EH (cell line): Measurements from ENCODE around the gene MYOCD.

Source experiments
- DNase-seq: peaks from one replicate; pipeline ENCODE4 v3.0.0-alpha.2; 2015; ENCODE audit warnings: low read depth

MYOCD gene

DNA sequence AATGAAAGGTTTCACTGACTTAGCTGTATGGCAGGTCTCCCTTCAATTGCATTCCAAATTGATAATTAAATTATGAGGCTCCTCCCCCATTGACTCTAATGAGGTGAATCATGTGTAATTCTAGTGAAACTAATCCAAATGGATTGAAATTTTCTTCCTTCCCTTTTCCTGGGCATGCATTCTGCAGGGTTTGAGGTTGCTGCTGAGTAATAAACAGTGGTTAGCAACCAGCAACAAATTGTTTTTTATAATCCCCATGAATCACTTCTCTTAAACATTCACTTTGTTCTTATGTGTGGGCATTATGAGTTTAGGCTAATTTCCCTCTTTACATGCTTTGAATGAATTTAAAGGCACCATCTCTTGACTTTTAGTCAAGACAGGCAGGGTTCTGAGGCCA is 43.4 kb downstream of the MYOCD start:
- peak; percentile 69 for DNase-seq

DNA sequence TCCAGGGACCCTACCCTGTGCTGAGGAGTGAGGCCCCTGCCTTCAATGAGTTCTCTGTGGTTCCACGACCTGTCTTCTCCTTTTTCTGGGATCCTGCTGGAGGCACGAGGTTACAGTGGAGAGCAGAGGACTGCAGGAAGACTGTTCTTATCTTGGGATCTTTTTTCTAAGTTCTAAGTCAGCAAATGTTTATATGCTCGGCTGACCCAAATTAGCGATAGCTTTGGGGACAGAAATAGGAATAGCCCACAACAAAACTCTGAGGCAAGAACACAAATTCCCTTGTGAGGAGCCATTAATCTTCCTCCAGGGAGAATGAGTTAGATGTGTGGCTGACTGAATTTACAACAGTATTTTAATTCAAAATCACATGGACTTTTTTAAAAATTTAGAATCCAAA is 46.7 kb downstream of the MYOCD start:
- DNase-seq = no peak

DNA sequence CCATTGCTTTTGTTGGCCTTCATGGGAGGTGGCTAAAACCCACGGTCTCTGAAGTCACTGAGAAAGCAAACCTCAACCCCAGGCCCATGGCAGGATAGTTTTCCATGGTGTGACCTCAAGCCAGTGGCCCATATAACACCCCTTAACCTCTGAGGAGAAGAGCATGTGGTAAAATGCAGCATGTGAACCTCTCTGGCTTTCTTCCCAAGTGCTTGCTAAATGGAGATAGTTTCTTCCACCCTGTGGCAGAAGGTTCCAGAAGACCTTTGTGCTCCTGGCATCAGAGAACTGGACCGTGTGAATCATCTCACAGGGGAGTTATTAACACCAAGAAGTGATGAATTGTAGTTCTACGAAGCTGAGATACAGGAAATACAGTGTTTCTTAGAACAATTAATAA is 47.3 kb downstream of the MYOCD start:
- no peak for DNase-seq

DNA sequence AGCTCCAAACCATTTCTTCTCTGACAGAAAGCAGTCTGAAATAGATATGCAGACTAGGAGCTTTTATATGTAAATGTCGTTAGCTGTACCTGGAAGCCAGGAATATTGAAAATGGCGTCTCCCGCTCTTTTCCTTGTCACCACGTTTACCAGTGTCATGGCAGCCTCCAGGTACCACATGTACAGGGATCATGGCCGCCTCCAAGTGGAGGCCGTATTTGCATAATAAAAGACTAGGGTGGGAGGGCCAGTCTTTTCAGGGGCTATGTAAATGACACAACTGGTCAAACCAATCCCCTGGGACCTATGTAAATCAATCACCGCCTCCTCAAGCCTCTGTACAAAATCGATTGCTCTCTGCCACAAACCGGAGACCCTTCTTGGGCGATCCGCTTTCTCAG is 54.3 kb downstream of the MYOCD start:
- no peak for DNase-seq

- DNase-seq = peak; percentile 43
Observed at GRCh38 chr17:12721581-12721980, 55.9 kb downstream of the MYOCD start.

DNA sequence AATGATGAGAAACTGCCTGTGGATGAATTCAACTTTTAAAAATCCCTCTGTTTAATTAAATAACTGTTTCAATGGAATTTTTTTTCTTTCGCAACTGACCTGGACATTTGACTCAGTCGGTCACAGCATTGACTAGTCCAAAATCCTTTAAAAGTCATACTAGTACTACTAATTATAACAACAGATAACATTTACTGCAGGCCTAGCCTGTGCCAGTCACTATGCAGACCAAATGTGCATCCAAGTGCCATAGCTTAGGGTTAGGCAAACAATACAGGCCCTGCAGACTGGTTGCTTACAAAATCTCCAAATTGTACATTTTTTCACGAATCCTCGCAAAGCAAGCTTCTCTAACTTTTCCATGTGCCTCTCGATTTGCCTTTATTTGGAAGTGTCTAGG is 56.6 kb downstream of the MYOCD start:
- peak; percentile 30 for DNase-seq

- peak; percentile 34 for DNase-seq
Observed at GRCh38 chr17:12726131-12726530, 60.4 kb downstream of the MYOCD start.

DNA sequence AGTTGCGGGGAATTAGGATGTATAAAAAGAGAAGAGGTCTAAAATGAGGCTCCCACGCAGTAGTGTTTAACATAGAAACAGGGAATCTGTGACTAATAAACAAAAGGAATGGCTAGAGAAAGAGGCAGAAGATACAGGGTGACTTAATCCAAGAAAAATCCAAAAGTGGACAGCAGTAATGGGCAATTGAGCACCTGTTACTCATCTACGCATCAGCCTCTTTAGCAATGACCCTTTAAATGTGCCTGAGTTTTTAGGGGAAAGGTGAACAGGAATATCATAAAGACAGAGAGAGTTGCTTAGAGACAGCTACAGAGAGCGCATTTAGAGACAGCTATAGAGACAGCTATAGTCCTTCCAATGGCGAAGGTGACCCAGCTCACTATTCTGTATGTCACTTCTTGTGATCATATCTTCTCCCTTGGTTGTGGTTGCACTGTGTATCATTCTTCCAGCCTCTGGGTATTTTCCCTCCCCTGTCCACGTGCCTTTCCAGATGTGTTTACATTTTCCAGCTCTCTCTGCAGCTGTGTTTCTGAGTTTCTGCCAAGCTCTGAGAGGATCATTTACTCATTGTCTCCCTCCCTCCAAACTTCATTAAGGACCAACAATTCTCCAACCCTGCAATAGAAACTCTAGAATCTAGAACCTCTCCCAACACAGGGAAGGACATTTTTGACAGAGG is 61.5 kb downstream of the MYOCD start:
- DNase-seq = peak; percentile 82

DNA sequence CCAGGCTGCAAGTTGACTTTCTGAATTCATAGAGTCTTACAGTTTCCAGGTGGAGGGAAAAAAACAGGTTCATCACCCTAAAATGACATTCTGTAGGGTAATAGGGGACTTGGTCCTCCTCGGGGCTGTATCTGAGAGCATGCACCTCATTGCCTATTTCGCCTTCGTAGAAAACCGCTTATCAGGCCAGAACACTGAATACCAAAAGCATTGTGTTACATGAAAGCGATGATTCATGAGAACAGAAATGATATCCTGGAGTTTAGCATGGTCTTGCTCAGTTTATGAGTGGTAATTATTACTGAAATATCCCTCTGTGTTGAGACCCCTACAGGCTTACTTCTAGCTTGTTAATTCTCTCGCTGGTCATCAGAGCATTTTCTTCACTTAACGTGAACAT is 62.2 kb downstream of the MYOCD start:
- peak; percentile 67 for DNase-seq

DNA sequence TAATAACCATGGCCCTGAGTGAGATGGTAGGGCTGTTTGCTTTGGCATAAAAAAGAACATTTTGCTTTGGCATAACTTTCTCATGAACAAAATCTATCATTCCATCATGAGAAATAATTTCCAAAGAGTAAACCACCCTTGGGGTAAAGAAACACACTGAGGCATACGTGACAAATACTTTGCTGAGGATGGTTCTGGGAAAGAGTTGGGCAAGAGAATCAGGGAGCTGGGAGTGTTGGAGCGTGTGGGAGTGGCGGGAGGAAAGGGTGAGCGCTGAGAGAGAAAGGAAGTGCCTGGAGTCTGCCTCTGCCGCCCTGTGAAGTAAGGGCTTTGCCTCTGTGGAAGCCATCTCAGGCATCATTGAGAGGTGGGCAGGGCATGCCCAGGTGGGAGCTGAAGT is 63.4 kb downstream of the MYOCD start:
- peak; percentile 70 for DNase-seq

DNA sequence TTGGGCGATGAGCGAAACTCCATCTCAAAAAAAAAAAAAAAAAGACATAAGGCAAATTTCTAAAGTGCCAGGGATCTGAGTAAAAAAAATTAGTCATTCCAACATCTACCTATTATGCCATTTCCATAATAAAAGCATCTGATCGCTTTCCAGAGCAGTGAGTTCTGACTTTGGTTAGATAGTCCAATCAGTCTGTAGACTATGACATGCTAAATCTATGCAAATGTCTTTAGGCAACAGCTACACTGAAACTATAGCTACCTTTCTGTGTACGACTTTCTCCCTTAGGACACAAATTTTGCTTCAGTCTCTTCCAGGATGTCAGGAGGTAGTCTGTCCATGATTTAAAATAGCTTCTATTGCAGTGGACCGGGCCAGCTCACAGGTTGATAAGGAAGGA is 64.7 kb downstream of the MYOCD start:
- DNase-seq = no peak

GRCh38 chr17:12730931-12731521 is 65.3 kb downstream of the MYOCD start:
- DNase-seq = peak; percentile 88

- no peak for DNase-seq
Observed at GRCh38 chr17:12731839-12732238, 66.1 kb downstream of the MYOCD start.

- DNase-seq = no peak
Observed at GRCh38 chr17:12732366-12732765, 66.7 kb downstream of the MYOCD start.

DNA sequence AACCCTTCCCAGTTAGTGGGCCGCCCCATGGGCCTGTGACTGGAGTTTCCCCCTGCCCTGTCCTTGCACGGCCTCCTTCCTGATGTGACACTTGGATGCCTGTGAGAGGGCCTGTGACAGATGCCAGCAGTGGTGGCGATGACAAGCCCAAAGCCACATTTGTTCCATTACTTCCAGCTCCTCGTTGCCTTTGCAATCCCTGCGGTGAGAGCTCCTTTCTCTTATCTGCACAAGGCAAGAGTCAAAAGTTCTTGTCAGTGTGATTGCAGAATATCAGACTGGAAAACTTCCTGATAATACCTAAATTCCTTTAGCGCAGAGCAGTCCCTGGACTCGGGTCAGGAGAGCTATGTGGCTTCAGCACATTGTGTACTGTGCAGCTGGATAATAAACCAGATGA is 69.2 kb downstream of the MYOCD start:
- DNase-seq = no peak

DNA sequence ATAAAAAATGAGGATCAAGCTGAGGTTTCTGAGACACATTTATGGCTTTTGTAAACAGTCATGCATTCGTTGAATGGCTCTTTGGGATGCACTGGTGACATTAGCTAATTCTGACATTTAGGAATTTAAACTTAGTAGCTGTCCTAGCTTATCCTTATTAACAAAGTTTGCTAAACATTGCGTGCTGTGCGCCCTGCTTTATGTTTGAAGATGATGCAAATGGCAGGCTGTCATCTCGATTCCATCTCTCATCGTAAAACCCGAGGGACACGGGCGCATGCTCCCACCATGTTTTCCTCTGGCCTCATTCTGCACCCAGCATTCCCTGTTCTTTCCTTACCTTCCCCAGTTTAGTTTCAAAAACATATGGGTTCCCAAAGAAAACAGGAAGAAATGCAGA is 69.8 kb downstream of the MYOCD start:
- no peak for DNase-seq

GRCh38 chr17:12736526-12736925 is 70.8 kb downstream of the MYOCD start:
- DNase-seq = no peak

DNA sequence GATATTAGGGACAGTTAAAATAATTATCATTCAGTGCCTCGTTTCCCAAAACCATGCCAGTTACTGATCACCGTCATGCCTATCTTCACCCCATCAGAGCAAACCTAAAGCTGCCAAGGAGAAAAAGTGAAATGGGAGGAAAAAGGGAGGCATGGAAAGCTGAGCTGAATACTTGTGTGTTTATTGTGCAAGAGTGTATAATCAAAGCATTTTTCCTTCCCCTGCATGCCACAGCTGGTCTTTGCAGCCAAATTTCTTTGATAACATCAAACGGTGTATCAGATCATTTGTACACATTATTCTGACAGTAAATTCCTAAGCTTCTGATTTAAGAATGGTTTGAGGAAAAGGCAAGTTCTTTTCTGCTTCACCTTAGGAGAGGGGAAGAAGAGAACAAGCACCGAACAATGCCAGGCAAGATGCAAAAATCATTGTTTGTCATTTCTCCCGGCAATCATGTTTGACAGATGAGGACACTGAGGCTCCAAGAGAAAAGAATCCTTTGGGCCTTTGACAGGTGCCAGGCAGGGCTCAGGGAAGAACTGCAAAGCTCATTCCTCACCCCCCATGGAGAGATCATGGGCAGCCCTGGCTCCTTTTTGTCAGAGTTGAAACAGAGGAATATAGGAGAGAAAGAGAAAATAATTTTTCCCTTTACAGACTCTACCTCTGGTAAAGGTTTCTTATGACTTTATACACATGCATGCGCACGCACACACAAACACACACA is 72.2 kb downstream of the MYOCD start:
- DNase-seq = peak; percentile 41

DNA sequence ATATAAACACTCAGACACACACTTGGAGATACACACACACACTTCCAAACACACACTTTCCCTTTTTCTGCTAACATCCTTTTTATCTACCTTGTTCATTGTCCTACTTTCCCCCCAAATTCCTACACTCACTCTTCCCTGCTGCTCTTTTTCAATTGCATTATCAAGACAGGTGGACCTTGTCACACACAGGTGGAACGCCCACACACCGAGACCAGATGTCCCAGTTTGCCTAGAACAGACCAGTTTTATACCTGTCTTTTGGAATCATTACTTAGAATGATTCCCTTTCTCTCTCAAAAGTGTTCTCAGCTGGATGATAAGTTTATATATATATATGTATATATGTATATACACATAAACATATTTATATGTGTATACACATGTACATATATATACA is 72.9 kb downstream of the MYOCD start:
- DNase-seq = no peak

- DNase-seq = no peak
Observed at GRCh38 chr17:12739500-12739899, 73.8 kb downstream of the MYOCD start.

GRCh38 chr17:12743046-12743445 is 77.4 kb downstream of the MYOCD start:
- DNase-seq = no peak

DNA sequence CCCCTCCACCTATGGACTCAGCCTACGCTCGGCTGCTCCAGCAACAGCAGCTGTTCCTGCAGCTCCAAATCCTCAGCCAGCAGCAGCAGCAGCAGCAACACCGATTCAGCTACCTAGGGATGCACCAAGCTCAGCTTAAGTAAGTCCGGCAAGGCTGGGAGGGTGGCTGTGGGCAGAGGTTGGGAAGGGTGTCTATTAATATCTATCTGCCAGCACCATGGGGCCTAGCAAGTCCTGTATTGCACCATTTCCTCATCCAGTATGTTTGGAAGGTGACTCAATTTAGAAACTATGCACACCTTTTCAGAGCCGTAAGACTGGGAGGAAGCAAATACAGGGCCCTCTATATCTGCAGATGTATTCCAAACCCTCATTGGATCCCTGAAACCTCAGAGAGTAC is 78.6 kb downstream of the MYOCD start:
- peak; percentile 57 for DNase-seq

DNA sequence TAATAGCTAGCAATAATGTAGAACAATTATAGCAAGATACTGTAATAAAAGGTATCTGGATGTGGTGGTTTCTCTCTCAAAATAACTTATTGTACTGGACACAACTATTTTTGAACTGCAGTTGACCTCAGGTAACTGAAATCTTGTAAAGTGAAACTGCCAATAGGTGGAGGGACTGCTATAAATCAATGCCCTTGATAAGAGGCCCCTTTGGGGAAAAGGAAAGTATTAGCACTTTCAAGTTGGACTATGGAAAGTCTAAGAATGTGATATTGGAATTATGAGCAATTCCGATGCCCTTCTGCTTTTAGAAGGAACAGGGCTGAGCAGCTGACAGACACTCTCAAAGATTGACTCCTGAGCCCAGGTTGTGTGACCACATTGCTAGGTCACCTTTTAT is 79.1 kb downstream of the MYOCD start:
- no peak for DNase-seq

GRCh38 chr17:12745486-12745885 is 79.8 kb downstream of the MYOCD start:
- DNase-seq = no peak
